Motor neuron (in vitro differentiated cells): Measurements from ENCODE around the gene CALCOCO1. TPM values are rescaled to one million over a fixed set of nuclear protein-coding genes. Genes with fewer than 3 reads are reported as not detected.
A peak's percentile ranks its signal among the peaks of the same experiment; 100 is the strongest.

Experiments used
- ATAC-seq, 8 experiments: fragments of 200-7000 bp; cut with Tn5 transposase; replicated peaks in 6 of 8; 2 replicates each; pipeline ENCODE4 v1.8.0; 2021; ENCODE audit warnings: mild to moderate bottlenecking in 8 of 8, moderate library complexity in 8 of 8
- H3K27ac ChIP-seq, 2 donors: fragments of 250-450 bp; sonication (Bioruptor Pico); 2 replicates each; pipeline ENCODE4 v1.9.0; 2021; ENCODE audit warnings: antibody characterized with exemption in 2 of 2, mild to moderate bottlenecking in 2 of 2, moderate library complexity in 1 of 2
- H3K4me1 ChIP-seq, 2 donors: fragments of 250-450 bp; sonication (Bioruptor Pico); replicated peaks in 1 of 2; 2 replicates each; pipeline ENCODE4 v1.6.1; 2021; ENCODE audit warnings: antibody characterized with exemption in 2 of 2, mild to moderate bottlenecking in 2 of 2, moderate library complexity in 1 of 2
- H3K4me3 ChIP-seq, 5 donors: fragments of 250-450 bp; sonication (Bioruptor Pico); 2 replicates each; pipeline ENCODE4 v1.9.0; 2021; ENCODE audit warnings: antibody characterized with exemption in 5 of 5, mild to moderate bottlenecking in 5 of 5, moderate library complexity in 4 of 5
- WGBS, 10 experiments: fragments of 450-650 bp; shearing (Covaris generic); methylation state at CpG; one replicate each; pipeline ENCODE4 v1.0.0; 2022; 5-methylcytosine and 5-hydroxymethylcytosine counted together
- in situ Hi-C, 9 experiments: fragments of 400-800 bp; cut with MboI; loops; one replicate each; pipeline ENCODE4 v1.15.0; 2021; ENCODE audit warnings: low sequenced_read_pairs in 9 of 9, low pct_unique_long_range_greater_than_20kb in 2 of 9; ENCODE audit not compliant: unreplicated experiment in 9 of 9
- total RNA-seq, 8 experiments: library from RNA; unstranded; fragments of 300-600 nt; gene quantifications; 2 replicates each; pipeline versions ENCODE4 v1.2.3 to v1.2.4, GENCODE V29; 2022

The CALCOCO1 gene
- total RNA-seq, 8 experiments from 2014 or later = 28.8 to 141 (median 64.2) TPM

GRCh38 chr12:53738406-53739213 lies 11.4 kb upstream of the CALCOCO1 start:
- peak in 5 of 8 experiments; percentile 23 to 62 (median 46) for ATAC-seq
- Histone ChIP-seq H3K4me3 (peak overlapping the region in 1 of 5 donors; percentile 23), H3K27ac (peak overlapping the region; percentile 77 to 85), H3K4me1 (peaks cover 41 to 42% of the 10 kb centered on the region in 2 donors)
- in situ Hi-C loops = no loop called here
- 0 to 22% (median 10%) methylated on average over 2 to 13 of the region's 32 CpGs; no CpG with 5 or more reads in 5 of the 10 experiments for WGBS, 10 experiments

- H3K27ac ChIP-seq = peak overlapping the region in 1 of 2 donors; percentile 85
- ATAC-seq = no peak
- peaks cover 38 to 39% of the 10 kb centered on the region in 2 donors for H3K4me1 ChIP-seq
- in situ Hi-C loops = no loop called here
- no peak overlapping the region for H3K4me3 ChIP-seq
- 22 to 28% (median 24%) methylated on average over 3 to 14 of the region's 14 CpGs; no CpG with 5 or more reads in 5 of the 10 experiments for WGBS, 10 experiments
Observed at GRCh38 chr12:53737951-53738405, 10.7 kb upstream of the CALCOCO1 start.

GRCh38 chr12:53737093-53737808 lies 10.0 kb upstream of the CALCOCO1 start:
- 0 to 95% (median 35%) methylated on average over 1 to 10 of the region's 14 CpGs; no CpG with 5 or more reads in 2 of the 10 experiments for WGBS, 10 experiments
- no peak overlapping the region for H3K4me3 ChIP-seq
- ATAC-seq = no peak
- in situ Hi-C loops = no loop called here
- peak overlapping the region in 1 of 2 donors; percentile 85 for H3K27ac ChIP-seq
- peaks cover 38 to 39% of the 10 kb centered on the region in 2 donors for H3K4me1 ChIP-seq

GRCh38 chr12:53736592-53736991 lies 9.3 kb upstream of the CALCOCO1 start:
- WGBS, 10 experiments = 50 to 81% (median 61%) methylated on average over 2 to 6 of the region's 6 CpGs; no CpG with 5 or more reads in 5 of the 10 experiments
- H3K27ac ChIP-seq = peak overlapping the region in 1 of 2 donors; percentile 85

GRCh38 chr12:53735556-53735955 lies 8.3 kb upstream of the CALCOCO1 start:
- ATAC-seq = peak in 1 of 8 experiments; percentile 16
- H3K27ac ChIP-seq = no peak overlapping the region
- no peak overlapping the region for H3K4me3 ChIP-seq
- H3K4me1 ChIP-seq = peaks cover 38 to 39% of the 10 kb centered on the region in 2 donors
- 0 to 63% (median 7%) methylated on average over 1 of the region's 2 CpGs; no CpG with 5 or more reads in 6 of the 10 experiments for WGBS, 10 experiments
- in situ Hi-C loops = no loop called here

More at GRCh38 chr12:53736592-53736991, 9.3 kb upstream of the CALCOCO1 start:
- in situ Hi-C loops = no loop called here
- ATAC-seq = peak in 2 of 8 experiments; percentile 7 to 13
- H3K4me1 ChIP-seq = peaks cover 38 to 39% of the 10 kb centered on the region in 2 donors
- H3K4me3 ChIP-seq = no peak overlapping the region

GRCh38 chr12:53734425-53734824 lies 7.2 kb upstream of the CALCOCO1 start:
- in situ Hi-C loops = no loop called here
- H3K4me3 ChIP-seq = no peak overlapping the region
- no peak overlapping the region for H3K27ac ChIP-seq
- H3K4me1 ChIP-seq = peaks cover 31 to 39% of the 10 kb centered on the region in 2 donors
- ATAC-seq = no peak
- 0 to 100% (median 82%) methylated on average over 1 to 8 of the region's 9 CpGs; no CpG with 5 or more reads in 4 of the 10 experiments for WGBS, 10 experiments

GRCh38 chr12:53733807-53734200 lies 6.6 kb upstream of the CALCOCO1 start:
- Histone ChIP-seq H3K4me1 (peaks cover 24 to 33% of the 10 kb centered on the region in 2 donors), H3K4me3 (no peak overlapping the region), H3K27ac (no peak overlapping the region)
- 34 to 60% (median 41%) methylated on average over 2 to 5 of the region's 5 CpGs for WGBS, 10 experiments
- in situ Hi-C loops = no loop called here
- no peak for ATAC-seq

- H3K4me3 ChIP-seq = no peak overlapping the region
- H3K27ac ChIP-seq = no peak overlapping the region
- in situ Hi-C loops = no loop called here
- ATAC-seq = no peak
- peaks cover 21 to 28% of the 10 kb centered on the region in 2 donors for H3K4me1 ChIP-seq
- WGBS, 10 experiments = 69 to 93% (median 92%) methylated on average over 2 of the region's 2 CpGs; no CpG with 5 or more reads in 5 of the 10 experiments
Observed at GRCh38 chr12:53733051-53733806, 6.0 kb upstream of the CALCOCO1 start.

- no peak for ATAC-seq
- Histone ChIP-seq H3K4me3 (no peak overlapping the region), H3K4me1 (peaks cover 9 to 11% of the 10 kb centered on the region in 2 donors), H3K27ac (no peak overlapping the region)
- in situ Hi-C loops = no loop called here
Observed at GRCh38 chr12:53729644-53730043, 2.4 kb upstream of the CALCOCO1 start.

GRCh38 chr12:53728206-53728605 lies 954 bp upstream of the CALCOCO1 start:
- in situ Hi-C loops = no loop called here
- no peak for ATAC-seq
- Histone ChIP-seq H3K27ac (peak overlapping the region; percentile 53 to 74), H3K4me3 (peak overlapping the region in 3 of 5 donors; percentile 60 to 92 (median 90)), H3K4me1 (peaks cover 9 to 11% of the 10 kb centered on the region in 2 donors)
- 17 to 65% (median 47%) methylated on average over 1 to 6 of the region's 7 CpGs; no CpG with 5 or more reads in 2 of the 10 experiments for WGBS, 10 experiments

- H3K4me1 ChIP-seq = peaks cover 9 to 11% of the 10 kb centered on the region in 2 donors
- in situ Hi-C loops = no loop called here
- WGBS, 10 experiments = 3 to 50% (median 3%) methylated on average over 1 to 6 of the region's 15 CpGs; no CpG with 5 or more reads in 6 of the 10 experiments
- no peak overlapping the region for H3K27ac ChIP-seq
- H3K4me3 ChIP-seq = peak overlapping the region; percentile 60 to 92 (median 82)
- peak in 6 of 8 experiments; percentile 1 to 10 (median 6) for ATAC-seq
Observed at GRCh38 chr12:53726946-53727309, 324 bp downstream of the CALCOCO1 start.

- Histone ChIP-seq H3K27ac (no peak overlapping the region), H3K4me3 (peak overlapping the region in 3 of 5 donors; percentile 60 to 92 (median 65)), H3K4me1 (peaks cover 9 to 11% of the 10 kb centered on the region in 2 donors)
- peak in 2 of 8 experiments; percentile 3 to 6 for ATAC-seq
- WGBS, 10 experiments = 0 to 60% (median 8%) methylated on average over 1 to 2 of the region's 2 CpGs; no CpG with 5 or more reads in 2 of the 10 experiments
- in situ Hi-C loops = no loop called here
Observed at GRCh38 chr12:53726341-53726740, 911 bp downstream of the CALCOCO1 start.
